NCI-H2227 (cell line): ENCODE results near the gene SUGCT.
"Not testable (repeated sequence)": the region's sequence is repeated elsewhere in the genome, so short reads cannot be mapped to it uniquely, and the experiment has no call there.

Source experiments
- DNase-seq: peaks from one replicate; lab custom pipeline; 2025; ENCODE audit not compliant: unreplicated experiment; lab: John Stamatoyannopoulos, UW

SUGCT gene

GRCh38 chr7:40199076-40199802, 64.4 kb downstream of the SUGCT start:
- DNase-seq, result no peak

GRCh38 chr7:40200791-40201190, 66.0 kb downstream of the SUGCT start:
- DNase-seq, result no peak

GRCh38 chr7:40202851-40203250, 68.0 kb downstream of the SUGCT start:
- no peak for DNase-seq

- DNase-seq, result no peak
These were observed 69.8 kb downstream of the SUGCT start for GRCh38 chr7:40204581-40204980.

DNA sequence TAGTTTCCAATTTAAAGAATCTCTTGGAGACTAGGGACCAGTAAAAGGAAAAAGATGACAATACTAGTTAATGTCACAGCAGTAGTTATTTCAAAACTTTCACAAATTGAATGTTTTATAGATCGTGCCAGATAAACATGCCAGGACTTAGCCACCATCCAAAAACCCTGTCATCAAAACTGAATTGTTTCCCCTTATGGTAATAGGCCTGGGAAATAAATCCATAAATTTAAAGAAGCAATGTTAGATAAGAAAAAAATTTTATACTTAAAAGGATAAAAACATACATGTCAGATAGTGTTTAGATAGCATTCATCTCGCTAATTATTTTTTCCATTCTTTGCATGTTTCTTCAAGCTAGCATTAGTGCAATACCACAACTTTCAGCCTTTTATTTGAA, 71.2 kb downstream of the SUGCT start:
- no peak for DNase-seq

GRCh38 chr7:40211276-40212003, 76.6 kb downstream of the SUGCT start:
- DNase-seq, result no peak

GRCh38 chr7:40213291-40213690, 78.5 kb downstream of the SUGCT start:
- no peak for DNase-seq

GRCh38 chr7:40213856-40214255, 79.1 kb downstream of the SUGCT start:
- DNase-seq, result no peak

GRCh38 chr7:40218612-40219011, 83.8 kb downstream of the SUGCT start:
- not testable (repeated sequence) for DNase-seq

- DNase-seq, result no peak
These were observed 85.1 kb downstream of the SUGCT start for GRCh38 chr7:40219917-40220316.

DNA sequence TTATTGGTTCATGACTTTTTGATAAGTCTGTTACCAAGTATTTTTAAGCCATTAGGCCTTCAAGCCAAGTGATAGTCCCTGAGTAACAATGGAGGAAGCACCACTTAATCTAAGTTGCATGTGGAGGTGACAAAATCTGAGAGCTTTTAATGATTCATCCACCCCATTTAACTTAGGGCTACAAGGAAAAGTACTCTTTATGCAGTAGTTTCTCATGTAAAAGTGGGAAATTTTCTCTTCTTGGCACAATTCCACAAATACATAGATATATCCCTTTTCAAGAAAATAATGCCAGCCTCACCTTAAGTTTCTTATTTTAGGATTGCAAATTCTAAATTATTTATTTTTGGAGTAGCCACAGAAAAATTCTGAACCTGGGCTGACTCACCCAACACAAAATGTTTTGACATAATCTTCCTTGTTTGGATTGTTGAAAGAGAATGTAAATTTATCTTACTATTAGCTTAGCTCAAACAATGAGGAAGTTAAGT, 85.7 kb downstream of the SUGCT start:
- DNase-seq, result no peak

DNA sequence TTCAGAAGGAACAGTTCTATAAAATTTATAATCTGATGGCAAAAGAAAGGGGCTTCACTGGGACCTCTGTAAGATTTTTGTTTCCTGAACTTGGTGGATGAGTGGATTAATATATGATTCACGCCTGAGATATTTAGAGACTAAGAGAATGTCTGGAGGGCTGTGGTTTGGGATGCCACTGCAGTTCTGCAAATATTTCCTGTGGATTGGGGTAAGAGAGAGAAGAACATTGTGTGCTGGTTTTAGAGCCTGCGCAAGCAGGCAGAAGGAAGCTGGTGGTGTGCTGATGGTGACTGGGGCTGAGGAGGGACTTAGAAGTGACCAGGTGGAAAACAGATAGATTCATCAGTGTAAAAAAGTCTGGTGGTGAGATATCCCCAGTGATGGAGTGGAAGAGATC, 87.0 kb downstream of the SUGCT start:
- no peak for DNase-seq

- DNase-seq, result no peak
These were observed 88.8 kb downstream of the SUGCT start for GRCh38 chr7:40223451-40224127.

- no peak for DNase-seq
These were observed 95.3 kb downstream of the SUGCT start for GRCh38 chr7:40230101-40230500.

DNA sequence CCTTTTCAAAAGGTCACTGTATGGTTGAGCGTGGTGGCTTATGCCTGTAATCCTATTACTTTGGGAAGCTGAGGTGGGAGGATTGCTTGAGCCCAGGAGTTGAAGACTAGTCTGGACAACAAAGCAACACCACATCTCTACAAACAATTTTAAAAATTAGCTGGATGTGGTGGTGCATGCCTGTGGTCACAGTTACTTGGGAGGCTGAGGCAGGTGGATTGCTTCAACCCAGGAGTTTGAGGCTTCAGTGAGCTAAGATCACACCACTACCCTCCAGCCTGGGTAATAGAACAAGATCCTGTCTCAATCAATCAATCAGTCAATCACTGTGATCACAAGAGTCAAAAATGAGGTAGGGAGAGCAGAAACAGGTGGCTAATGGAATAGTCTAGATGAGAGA, 97.0 kb downstream of the SUGCT start:
- no peak for DNase-seq

DNA sequence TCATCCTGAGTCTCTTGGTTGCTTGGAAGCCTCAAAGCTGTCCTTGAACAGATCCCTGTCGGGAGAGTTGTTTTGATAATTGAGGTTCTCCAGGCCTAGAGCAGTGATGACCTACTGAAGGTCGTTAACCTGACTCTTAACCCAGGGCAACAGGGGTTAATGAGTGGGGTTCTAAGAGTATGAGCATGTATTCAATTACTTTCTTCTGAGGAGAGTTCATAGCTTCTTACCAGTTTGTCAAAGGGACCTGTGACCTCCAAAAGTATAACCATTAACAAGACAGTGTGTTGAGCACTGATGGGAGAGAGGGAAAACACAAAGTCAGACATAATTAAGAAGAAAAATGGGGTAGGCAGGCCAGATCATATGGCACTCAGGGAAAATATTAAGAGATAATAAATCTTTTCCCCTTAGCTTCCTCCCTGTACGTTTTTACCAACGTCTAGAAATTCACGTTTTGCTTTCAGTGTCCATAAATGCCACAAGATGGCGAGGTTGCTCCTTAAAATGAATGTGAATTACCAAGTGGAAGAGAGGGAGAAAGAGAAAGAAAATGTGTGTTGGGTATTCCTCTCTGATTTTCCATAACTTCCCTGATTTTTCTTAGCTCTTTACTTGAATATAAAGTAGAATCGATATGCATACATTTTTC, 97.6 kb downstream of the SUGCT start:
- DNase-seq, result peak; percentile 21

DNA sequence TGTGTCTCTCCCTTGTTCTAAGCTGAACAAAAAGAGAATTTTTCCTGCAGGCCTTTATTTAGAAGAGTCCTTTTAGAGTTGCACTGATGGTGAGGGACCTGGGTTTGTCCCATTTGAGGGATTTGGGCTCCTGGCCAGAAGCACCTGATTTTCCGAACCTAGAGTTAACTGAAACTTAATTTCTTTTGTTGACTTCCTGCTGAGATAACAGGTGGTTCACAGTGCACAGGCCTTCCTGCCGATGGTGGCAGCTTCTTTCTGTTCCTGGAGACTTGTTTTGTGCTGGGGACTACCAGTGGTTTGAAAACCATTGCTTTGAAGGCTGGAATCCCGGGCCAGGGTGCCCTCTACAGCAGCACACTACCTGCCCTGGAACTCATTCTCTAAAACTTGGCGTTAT, 99.2 kb downstream of the SUGCT start:
- no peak for DNase-seq

DNA sequence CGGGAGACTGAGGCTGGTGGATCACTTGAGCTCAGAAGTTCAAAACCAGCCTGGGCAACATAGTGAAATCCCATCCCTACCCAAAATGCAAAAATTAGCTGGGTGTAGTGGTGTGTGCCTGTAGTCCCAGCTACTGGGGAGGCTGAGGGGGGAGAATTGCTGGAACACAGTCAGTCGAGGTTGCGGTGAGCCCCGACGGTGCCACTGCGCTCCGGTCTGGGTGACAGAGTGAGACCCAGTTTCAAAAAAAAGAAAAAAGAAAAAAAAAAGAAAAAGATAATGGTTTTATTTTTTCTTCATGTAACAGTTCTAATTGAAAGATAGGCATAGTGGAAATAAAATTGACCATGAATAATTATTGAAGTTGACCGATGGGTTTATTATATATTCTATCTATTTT, 99.9 kb downstream of the SUGCT start:
- DNase-seq, result no peak

GRCh38 chr7:40237731-40238130, 102.9 kb downstream of the SUGCT start:
- no peak for DNase-seq

GRCh38 chr7:40239755-40240303, 105.0 kb downstream of the SUGCT start:
- no peak for DNase-seq

- DNase-seq, result no peak
These were observed 108.3 kb downstream of the SUGCT start for GRCh38 chr7:40243076-40243475.
